HT1080 (cell line): ENCODE measurements around the gene AMBP. TPM values are rescaled to one million over a fixed set of nuclear protein-coding genes. Genes with fewer than 3 reads are reported as not detected.

ENCODE experiments used
- DNase-seq: peaks from one replicate; pipeline ENCODE4 v3.0.0-alpha.2; 2015; ENCODE audit warnings: low read depth
- total RNA-seq: library from RNA; depleted of rRNA; stranded (reverse); fragments of >200 nt; shearing (Covaris generic); gene quantifications from 2 replicates; pipeline ENCODE4 v1.2.3, GENCODE V29; 2014

Gene AMBP
- total RNA-seq, 1 experiment from 2014 or later: 0.47 TPM

DNA sequence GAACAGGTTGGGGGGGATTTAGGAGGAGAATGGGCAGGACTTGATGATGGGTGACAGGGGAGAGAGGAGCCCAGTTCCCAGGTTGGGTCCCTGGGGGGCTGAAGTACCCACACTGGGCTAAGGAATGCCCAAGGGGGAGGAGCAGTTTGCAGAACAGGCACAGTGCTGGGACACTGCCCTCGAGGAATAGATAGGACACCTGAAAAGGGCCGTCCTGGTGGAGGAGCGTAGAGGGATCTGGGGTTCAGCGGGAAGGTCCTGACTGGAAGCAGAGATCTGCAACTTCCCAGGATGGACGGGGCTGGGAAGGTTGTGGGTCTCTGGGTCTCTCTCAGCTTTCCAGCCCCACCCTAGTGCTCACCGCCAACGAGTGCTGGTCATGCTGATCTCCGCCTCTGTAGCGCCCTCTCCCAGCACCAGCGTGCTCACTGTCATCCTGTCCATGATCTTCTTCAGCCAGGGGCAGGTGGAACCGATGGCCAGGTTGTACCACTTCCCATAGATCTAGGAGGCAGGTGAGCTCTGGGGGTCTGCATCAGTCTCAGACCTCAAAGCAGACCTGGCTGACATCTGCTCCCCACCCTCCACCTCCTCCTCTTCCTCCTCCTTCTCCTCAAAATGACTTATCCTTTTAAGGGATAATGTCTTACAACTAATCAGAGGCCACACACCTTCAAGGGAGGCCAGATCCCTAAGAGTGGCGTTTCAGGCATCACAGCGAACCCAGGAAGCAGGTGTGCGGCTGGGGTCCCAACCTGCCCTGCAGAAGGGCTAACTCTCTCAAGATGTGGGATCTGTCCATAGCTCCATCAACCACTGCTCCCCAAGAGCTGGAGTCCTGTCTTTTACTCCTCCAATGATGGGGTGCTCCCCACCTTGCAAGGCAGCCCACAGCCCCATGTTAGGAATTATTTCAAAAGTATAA lies 1.6 kb downstream of the AMBP start:
- no peak for DNase-seq

DNA sequence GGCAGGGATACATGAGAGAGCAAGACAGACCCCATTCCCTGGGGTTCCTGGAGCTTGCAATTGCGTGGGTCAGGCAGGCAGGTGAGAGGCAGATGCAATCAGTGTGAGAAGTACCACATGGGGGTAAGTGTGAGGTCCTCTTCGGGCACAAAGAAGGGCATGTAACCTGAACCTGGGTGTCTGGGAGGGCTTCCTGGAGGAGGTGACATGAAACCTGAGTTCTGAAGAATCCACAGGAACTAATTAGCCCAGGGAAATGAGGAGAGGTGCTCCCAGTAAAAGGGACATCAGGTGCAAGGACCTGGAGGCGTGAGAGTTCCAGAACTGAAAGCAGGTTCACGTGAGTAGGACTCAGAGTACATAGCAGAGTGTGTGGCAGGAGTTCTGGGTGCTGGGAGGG lies 2.5 kb downstream of the AMBP start:
- no peak for DNase-seq

DNA sequence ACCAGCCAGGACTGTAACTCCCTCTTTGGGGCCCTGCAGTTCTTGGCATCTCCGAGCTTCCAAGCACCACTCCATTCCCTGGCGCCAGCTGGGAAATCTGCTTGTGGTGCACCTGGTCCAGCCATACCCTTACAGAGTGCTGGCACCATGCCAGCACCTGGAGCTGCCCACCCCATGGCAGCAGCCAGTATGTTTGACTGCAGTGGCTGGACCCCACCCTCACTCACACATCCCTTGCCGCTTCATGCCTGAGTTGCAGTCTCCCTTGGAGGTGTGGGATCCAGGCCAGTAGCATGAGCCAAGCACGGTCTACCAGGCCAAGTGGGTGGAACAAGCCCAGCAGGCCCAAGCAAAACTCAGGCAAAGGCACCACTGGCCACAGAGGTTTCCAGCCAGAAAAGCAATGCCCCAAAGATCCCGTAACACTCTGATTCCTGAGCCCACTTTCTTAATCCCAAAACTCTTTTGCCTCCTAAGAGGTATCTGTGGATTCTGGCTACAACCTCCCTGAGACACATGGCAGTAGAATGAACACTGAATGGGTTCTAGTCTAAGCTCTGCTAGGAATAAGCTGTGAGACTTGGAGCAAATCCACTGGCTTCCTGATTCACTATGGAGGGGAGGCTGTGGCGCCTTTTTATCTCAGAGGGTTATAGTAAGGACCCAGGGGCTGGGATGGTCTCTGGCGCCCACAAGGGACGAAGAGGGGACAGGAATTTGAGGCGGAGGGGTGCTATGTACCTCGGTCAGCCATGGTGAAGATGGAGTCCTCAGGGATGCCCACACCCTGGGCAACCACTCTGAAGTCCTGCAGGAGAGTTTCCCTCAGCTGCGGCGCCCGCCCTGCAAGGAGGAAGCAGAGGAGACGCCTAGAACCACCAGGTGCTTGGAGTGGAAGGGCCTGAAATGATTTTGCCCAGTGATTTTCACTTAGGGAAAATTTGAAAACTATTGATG lies 5.6 kb downstream of the AMBP start:
- DNase-seq: no peak

DNA sequence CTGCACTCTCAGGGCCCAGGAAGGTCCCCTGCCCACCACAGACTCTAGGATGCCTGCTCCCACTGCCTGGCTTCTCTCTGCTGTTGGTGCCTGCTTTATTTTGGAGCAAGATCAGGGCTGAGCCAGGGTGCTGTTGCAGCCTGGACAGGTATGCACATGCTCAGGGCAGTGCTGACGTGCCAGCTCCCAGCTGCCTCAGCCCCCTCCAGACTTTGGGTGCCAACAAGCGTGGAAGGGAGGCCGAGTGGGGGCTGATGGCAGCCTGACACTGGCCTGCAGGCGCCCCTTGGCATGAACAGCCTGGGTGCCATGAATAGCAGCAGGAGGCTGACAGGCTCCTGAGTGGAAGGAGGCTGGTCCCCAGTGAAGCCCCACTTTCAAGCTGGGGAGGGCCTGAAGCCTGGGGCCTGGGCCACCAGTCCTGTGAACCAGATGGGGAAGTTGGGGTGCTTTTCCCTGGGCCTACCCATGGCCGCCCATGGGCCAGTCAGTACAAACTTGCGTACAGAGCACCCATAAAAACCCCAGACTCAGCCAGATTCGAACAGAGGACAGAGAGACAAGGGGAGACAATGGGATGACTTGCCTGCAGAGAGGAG lies 6.8 kb downstream of the AMBP start:
- DNase-seq: no peak

DNA sequence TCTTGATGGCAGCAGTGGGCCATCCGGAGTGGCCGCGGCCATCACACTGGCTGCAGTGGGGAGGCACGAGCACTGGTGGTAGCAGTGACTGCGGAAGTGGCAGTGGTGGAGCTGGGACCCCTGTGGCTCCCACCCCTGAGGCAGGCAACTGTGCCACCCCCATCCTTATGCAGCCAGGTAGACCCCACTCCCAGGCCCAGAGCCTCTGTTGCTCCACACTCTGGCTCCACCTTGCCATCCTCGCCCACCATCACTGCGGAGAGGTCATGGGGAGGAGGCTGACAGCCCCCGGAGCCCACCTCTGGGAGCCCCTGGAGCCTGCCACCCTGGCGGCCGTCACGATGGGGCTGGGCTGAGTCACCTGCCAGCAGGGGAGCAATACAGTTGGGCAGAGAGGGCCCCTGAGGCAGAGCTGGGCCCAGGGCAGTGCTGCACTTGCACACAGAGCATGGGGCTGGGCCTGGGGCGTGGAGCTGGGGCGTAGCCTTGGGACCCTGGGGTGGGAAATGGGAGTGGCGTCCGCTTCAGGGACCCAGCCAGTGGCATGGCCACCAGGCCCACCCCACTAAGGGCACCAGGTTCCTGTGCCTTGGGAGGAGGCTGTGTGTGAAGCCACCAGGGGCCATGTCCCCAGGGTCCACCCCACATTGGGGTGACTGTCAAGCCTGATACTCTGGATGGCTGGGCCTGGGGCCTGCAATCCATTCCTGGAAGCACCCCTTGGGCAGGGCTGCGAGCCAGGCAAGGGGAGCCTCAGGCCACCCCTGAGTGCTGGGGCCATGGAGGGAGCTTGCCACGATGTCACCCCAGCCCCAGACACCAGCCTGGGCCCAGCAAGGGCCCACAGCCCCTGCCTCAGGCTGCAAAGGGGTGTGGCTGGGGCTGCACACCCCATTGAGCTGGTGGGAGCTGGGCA lies 7.7 kb downstream of the AMBP start:
- DNase-seq: no peak

DNA sequence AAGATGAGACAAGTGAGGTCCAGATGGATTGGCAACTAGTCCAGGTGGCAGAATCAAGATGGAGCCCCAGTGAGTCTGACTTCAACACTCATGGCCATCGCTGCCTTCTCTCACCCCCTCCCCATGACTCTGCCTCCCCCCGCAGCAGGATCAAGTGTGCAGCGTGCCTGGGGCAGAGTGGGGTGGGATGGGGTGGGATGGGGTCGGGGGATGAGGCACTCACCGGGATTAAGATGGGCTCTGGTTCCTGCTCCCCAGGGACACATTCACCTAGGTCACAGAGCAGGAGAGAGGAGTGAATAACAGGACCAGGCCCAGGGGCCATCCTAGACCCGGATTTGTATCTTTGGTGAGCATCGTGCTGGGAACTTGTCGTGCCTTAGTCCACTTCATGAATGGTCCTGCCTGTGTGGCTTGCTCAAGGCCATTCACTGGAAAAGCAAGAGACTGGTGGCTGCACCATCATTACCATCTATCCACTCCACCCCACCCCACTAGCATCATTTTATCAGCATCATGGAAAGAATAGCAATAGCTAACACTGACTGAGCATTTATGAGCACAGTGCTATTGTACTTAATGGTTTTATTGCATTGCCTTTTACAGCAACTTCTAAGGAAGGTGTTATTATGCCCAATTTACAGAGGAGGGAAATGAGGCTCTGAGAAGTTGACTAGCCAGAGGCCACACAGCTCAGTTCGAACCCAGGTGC lies 8.5 kb downstream of the AMBP start:
- DNase-seq: no peak

DNA sequence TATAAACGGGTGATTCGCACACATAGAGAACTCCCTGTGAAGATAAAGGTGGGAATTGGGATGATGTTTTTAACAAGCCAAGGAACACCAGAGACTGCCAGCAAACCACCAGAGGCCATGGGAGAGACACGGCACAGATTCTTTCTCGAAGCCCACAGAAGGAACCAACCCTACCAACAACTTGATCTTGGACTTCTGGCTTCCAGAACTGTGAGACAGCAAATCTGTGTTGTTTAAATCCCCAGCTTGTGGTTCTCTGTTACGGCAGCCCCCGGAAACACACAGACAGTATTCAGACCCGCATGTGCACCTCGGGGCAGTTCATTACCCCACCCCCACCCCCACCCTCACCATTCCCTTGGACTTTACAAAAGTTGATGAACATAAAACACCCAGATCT lies 12.8 kb downstream of the AMBP start:
- DNase-seq: no peak

DNA sequence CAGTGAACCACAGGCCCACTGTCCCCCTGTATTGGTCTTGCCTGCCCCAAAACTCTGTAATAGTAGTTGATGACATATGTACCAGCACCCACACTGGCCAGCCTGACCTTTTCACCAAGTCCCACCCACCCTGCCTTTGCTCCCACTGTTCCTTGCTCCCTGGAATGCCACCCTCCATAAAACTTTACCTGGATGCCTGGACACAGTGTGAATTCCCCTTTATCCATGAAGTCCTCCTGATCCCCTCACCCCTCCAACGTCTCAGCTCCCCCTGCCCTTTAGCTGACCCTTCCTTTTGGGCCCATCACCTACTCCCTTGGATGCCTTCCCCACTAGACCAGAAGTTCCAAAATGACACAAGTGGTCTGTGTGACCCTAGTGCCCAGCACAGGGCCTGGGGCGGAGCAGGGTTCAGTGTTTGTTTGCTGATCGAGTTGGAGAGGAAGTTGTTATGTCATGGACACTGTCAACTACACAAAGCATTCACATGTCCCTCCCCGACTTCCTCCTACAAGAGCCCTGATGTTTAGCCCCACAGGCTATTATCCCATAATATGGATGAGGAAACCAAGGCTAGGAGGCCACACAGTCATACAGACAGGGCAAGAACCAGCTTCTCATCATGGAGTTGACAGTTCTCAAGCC lies 16.1 kb downstream of the AMBP start:
- DNase-seq: no peak

DNA sequence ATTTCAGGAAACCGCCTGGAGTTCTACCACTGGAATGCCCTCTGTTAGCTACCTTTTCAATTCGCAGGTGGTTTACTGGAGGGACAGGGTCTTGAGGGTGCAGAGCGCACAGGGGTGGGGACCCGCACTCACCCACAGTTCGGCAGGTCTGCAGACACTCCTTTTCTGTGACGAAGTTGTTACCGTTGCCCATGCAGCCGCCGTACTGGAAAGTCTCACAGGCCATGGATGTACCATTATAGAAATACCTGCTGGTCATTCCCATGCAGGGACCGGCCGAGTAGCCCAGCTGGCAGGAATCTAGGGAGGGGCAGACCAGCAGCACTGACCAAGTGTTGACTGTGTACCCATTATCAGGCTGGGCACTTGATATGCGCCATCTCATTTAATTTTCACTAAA lies 16.8 kb downstream of the AMBP start:
- DNase-seq: no peak

DNA sequence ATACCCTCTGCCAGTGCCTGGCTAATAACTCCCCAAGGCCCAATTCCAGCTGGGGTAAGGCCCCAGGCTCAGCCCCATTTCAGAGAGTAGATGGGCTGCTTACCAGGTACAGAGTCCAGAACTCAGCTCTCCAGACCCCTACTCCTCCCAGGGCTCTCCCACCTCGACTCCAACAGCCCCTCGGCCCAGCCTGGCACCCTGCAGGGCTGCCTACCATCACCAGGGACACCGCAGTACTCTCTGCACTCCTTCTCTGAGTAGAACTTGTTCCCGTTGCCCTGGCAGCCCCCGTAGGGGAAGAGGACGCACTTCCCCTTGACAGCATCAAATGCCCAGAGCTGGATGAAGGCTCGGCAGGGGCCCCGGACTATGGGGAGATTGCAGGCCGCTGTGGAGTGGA lies 17.4 kb downstream of the AMBP start:
- DNase-seq: no peak

DNA sequence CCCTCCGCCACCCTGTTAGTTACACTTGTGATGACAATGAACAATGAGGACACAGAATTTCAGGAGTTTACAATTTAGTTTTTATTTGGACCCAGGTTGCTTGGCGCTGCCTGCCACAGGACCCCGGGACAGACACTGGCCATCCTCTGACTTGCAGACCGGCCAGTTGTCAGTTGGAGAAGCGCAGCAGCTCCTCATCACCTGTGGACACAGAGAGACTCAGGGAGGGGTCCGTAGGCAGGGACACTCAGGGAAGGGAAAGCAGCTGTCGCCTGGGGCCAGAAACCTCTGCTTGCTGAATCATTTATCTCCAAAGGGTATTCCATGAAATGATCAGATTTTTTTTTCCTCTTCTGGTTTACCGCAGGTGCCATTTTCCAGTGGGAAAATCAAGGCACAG lies 18.0 kb downstream of the AMBP start:
- no peak for DNase-seq

DNA sequence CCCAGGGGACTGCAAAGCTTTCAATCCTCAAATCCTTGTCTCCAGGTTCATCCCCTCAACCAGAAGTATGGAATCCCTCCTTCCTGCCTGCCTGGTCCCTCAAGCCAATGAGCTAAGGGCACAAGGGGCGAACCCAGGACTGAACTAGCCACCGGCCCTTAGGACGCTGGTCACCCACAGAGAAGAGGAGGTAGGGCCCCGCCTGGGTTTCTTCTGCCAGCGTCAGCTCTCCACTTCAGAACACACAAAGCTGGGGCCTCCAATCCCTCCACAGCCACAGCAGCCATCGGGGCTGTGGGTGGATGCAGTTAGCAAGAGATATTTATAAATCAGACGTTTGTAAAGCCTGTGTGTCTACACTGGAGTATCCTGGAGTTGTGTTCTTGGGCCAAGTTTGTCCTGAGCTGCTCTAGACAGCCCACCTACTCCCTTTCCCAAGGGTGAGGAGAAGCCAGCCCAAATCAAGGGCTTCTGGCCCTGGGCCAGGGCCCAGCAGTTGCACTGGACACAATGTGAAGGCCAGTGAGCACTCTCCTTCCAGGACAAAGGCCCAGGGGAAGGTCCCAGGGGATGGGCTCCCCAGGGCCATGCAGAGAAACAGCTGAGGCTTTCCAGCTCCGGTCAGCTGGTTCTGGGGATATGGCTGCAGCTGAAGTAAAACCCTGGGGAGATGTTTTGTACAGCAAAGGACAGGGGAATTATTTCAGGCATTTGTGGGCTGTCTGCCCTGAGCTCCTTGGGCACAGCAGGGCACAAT lies 18.9 kb downstream of the AMBP start:
- DNase-seq: no peak

DNA sequence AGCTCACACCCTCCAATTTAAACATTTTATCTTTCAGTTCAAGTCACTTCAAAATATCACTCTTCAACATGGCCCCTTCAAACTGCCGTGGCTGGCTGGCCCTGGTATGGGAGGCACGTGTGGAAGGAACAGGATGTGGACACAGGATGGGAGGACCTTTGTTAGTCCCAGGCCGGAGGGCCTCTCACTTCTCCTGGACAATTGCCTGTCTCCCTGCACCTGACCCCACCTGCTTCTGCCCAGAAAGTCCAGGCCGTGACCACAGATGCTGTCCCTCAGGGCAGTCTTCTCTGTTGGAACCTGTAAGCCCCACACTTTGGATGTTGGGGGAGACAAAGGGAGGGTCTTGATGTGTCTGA lies 19.4 kb downstream of the AMBP start:
- DNase-seq: no peak

DNA sequence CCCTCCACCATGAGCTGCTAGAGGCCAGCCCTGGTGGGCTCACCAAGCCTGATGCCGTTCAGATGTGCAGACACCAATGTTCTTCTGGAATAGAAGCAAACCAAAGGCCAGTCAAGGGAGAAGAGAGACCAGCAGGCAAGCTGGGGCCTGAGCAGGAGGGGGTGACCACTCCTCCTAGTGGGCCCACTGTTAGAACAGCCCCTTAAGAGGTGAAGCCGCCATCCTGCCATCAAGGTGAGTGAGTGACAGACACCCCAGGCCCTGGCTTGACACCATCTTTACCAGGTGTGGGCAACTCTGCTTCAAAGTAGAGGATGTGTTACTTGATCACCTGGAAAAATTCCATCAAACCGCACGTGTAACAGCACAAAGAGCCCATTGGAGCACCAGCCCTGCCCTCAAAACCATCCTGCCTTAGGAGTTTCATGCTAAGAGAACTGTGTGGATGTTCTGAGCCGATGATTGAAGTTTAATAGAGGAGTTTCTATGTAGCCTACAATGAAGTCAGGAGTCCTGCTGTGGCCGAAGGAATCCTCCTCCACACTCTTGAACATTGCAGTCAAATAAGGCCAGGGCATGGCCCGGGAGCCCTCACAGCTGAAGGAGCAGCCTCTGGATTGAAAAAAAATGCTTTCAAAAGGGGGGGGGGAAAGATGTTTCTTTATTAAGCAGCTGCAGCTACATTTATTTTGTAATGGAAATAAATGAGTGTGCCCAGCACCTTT lies 20.8 kb downstream of the AMBP start:
- no peak for DNase-seq

DNA sequence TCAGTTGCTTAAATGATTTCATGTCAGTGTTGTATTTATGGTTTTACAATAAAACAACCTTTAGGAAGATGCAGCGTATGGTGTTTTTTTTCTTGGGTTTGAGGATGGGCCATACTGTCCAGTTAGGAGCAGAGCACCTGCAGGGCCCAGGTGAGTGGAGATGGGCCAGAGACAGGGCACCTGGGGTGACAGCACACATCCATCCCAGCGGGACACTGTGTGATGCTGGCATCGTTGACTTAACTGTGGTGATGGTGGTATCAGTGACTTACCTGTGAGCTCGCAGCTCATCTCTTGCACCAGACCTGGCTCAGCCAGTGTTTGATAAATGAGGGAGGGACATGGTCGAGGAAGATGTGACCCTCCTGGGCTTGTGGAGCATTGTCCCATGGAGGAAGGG lies 21.6 kb downstream of the AMBP start:
- DNase-seq: no peak

DNA sequence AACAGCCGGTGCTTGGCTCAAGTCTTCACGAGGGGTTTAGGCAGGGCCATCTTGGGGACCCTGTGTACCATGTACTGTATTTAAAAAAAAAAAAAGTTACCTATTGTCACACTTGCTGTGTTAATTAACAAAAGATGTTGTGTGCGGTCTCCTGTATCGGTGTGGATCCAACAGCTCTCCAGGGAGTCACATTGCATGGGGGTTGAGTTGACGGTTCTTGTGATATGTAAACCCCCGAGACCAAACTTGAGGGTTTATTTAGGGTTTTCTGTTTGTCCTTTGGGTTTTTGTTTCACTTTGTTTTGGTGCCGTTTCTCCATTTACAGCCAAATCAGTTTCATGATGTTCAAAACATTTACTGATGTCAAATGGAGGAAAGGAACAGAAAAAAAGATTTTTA lies 22.2 kb downstream of the AMBP start:
- DNase-seq: no peak

DNA sequence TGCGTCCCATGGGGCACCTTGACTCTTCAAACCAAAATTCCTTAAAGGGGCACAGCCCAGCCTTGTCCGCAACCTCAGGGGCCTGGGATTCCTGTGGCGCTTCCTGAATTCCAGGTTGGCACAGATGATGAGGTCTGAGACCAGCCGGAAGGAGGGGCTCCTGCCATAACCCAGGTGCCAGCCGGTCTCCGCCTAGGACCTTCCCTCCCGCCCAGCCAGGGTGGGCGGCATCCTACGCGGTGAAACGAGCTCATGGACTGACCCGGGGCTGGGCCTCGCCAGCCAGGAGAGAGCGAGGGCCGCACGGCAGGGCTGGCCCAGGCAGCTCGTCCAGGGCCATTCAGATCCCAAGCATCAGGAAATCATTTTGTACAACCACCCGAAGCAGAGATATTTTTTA lies 23.0 kb downstream of the AMBP start:
- no peak for DNase-seq

DNA sequence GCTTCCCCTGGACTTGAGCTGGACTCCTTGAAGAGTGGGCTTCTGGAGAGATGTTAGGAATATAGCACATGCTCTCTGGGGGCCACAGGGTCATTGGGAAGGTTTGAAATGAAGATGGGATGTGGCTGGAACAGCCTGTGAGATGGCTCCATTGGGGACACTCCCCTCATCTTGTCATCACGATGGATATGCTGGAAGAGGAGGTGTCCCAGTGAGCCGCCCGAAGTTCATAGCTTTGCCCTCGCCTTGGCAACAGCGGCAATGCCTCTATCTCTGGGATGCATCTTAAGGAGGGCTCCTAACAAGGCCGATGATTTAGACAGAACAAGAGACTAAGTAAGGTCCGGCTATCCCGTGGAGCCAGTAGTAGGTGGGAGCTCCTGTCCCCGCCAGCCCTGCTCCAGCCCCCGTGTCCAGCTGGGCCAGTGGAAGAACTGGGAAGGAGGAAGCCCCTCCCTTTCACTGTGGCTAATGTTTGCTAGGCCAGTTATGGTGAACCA lies 23.9 kb downstream of the AMBP start:
- DNase-seq: no peak
